ENCODE results near the gene STK32B. TPM values are rescaled to one million over a fixed set of nuclear protein-coding genes. Genes with fewer than 3 reads are reported as not detected.

STK32B gene
- total and polyA plus RNA-seq, 2 of the 4 experiments (the other 2 are of a cell fraction) = 5.5 to 6.3 TPM

DNA sequence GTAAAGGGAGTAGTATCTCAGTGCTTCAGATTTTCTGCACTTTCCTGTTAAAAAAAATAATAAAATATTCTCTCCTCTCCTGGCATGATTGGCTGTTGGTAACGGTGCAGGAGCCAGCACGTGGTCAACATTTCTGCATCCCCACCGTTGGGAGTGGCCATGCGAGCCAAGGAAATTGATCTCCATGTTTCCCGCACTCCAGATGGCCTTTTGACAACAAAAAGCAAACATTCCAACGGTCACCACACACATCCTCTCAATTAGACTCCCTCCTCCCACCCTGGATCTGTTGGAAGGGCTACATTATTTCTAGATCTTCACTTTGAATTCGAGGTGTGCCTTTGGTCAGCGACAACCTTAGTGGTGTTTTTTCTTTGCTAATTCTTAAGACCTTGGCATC lies 45.0 kb downstream of the STK32B start:
- no TSS peak for BruUV-seq (replicated peaks)
- TF ChIP-seq POLR2A (IDR thresholded peaks at IDR 0.05; ENCODE audit: low read depth, low read length) = no peak
- TF ChIP-seq MXI1 (IDR thresholded peaks at IDR 0.05; ENCODE audit: borderline replicate concordance, low read depth, low read length) = no peak
- TF ChIP-seq RAD21 (IDR thresholded peaks at IDR 0.05; ENCODE audit: low read length) = no peak
- TF ChIP-seq CHD1 (IDR thresholded peaks at IDR 0.05; ENCODE audit: low read depth, low read length) = no peak
- TF ChIP-seq, protein P1, sequence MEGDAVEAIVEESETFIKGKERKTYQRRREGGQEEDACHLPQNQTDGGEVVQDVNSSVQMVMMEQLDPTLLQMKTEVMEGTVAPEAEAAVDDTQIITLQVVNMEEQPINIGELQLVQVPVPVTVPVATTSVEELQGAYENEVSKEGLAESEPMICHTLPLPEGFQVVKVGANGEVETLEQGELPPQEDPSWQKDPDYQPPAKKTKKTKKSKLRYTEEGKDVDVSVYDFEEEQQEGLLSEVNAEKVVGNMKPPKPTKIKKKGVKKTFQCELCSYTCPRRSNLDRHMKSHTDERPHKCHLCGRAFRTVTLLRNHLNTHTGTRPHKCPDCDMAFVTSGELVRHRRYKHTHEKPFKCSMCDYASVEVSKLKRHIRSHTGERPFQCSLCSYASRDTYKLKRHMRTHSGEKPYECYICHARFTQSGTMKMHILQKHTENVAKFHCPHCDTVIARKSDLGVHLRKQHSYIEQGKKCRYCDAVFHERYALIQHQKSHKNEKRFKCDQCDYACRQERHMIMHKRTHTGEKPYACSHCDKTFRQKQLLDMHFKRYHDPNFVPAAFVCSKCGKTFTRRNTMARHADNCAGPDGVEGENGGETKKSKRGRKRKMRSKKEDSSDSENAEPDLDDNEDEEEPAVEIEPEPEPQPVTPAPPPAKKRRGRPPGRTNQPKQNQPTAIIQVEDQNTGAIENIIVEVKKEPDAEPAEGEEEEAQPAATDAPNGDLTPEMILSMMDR (conservative IDR thresholded peaks at IDR 0.05; ENCODE audit: low read depth, low read length) = no peak
- no peak for TF ChIP-seq RCOR1 (IDR thresholded peaks at IDR 0.05; ENCODE audit: insufficient replicate concordance, low read length)
- no peak for TF ChIP-seq SMC3 (IDR thresholded peaks at IDR 0.05; ENCODE audit: low read depth, low read length)
- no peak for TF ChIP-seq USF2 (IDR thresholded peaks at IDR 0.05; ENCODE audit: low read depth, low read length)
- intact Hi-C loops (cut with micrococcal nuclease) = no loop called here
- Histone ChIP-seq H3K27me3 (ENCODE audit: control insufficient read depth, insufficient read depth, low read length) (no peaks in the 10 kb centered on the region), H2AFZ (replicated peaks; ENCODE audit: low read length, poor library complexity) (no peak overlapping the region), H4K5ac (ENCODE audit: low read depth, low read length) (no peak overlapping the region), H3K9me1 (ENCODE audit: insufficient read depth, low read length) (no peaks in the 10 kb centered on the region; the same call in 1 of the 2 replicates), H2AK5ac (ENCODE audit: low read depth, low read length) (no peak overlapping the region), H3K56ac (ENCODE audit: extremely low read depth, insufficient read depth, low read length) (no peak overlapping the region), H3K4me1 (ENCODE audit: control insufficient read depth, insufficient read depth, low read length) (no peaks in the 10 kb centered on the region), H2BK5ac (ENCODE audit: low read depth, low read length, poor library complexity, severe bottlenecking) (no peak overlapping the region), H3K4me2 (ENCODE audit: low read depth, low read length) (no peak overlapping the region), H2BK15ac (ENCODE audit: low read depth, low read length) (no peak overlapping the region), H2AK9ac (replicated peaks; ENCODE audit: low read depth, low read length, poor library complexity) (peak overlapping the region; percentile 25), H3K14ac (replicated peaks; ENCODE audit: low read depth, low read length) (no peak overlapping the region), H3K4ac (ENCODE audit: low read depth, low read length) (no peak overlapping the region), H2BK120ac (ENCODE audit: low read depth, low read length) (no peak overlapping the region), H3K36me3 (ENCODE audit: control insufficient read depth, insufficient read depth, low read length) (no peaks in the 10 kb centered on the region), H3K18ac (ENCODE audit: low read depth, low read length) (no peak overlapping the region), H3K9ac (ENCODE audit: low read depth, low read length) (no peak overlapping the region), H4K91ac (ENCODE audit: insufficient read depth, low read depth, low read length) (no peak overlapping the region), H4K20me1 (ENCODE audit: insufficient read depth, low read length) (no peaks in the 10 kb centered on the region), H3K23ac (ENCODE audit: low read depth, low read length) (no peak overlapping the region), H3K4me3 (ENCODE audit: insufficient read depth, low read depth, low read length) (no peak overlapping the region), H2BK20ac (ENCODE audit: low read depth, low read length) (no peak overlapping the region), H4K8ac (ENCODE audit: low read depth in 2 of 2, low read length in 2 of 2) (no peak overlapping the region), H3K9me3 (ENCODE audit: control insufficient read depth, insufficient read depth, low read length) (peaks cover 3% of the 10 kb centered on the region; the same call in 1 of the 2 replicates), H3K27ac (ENCODE audit: insufficient read depth, low read length) (no peak overlapping the region), H3K79me1 (ENCODE audit: low read depth in 1 of 2, low read length in 2 of 2) (peaks cover 0 to 8% of the 10 kb centered on the region in 2 experiments; a peak in 3 of 4 replicates)
- in situ Hi-C loops (cut with MboI; ENCODE audit: low sequenced_read_pairs) = no loop called here
- WGBS, 2 experiments (ENCODE audit: extremely low coverage in 2 of 2, insufficient read length in 1 of 2) = no CpG with 5 or more reads among the region's 8 CpGs
- DNase-seq = no peak
- CTCF ChIA-PET = no interaction called here
- no peak for ATAC-seq (ENCODE audit: low read depth)
- POLR2A ChIA-PET (ENCODE audit: unreplicated experiment) = no interaction called here
- dilution Hi-C loops (cut with HindIII; ENCODE audit: low sequenced_read_pairs, unreplicated experiment) = no loop called here
